Posterior vena cava (tissue), 2 donors: ENCODE results near the gene GOLGA6L9. TPM values are rescaled to one million over a fixed set of nuclear protein-coding genes. Genes with fewer than 3 reads are reported as not detected.
"Not testable (repeated sequence)": the region's sequence is repeated elsewhere in the genome, so short reads cannot be mapped to it uniquely, and the experiment has no call there.

ENCODE experiments used
- DNase-seq: peaks from one replicate; pipeline ENCODE4 v3.0.0-alpha.2; 2020; ENCODE audit warnings: low spot score
- intact Hi-C, 2 donors: fragments of 100-400 bp; cut with DNase I; formaldehyde crosslinking; loops; one replicate each; pipeline versions ENCODE4 v1.14.1 to v1.14.2; 2022 to 2023
- long read RNA-seq, 2 donors: library from polyadenylated mRNA; unstranded; transcript quantifications; one replicate each; pipeline ENCODE4 v2.0.0, GENCODE V29; 2020 to 2021
- total RNA-seq, 2 donors: library from RNA; stranded (reverse); fragmentation: NEBNext Ultra II Directional; extraction: Animal tissue kit (Norgen Biotek cat#: 25700); gene quantifications; one replicate each; pipeline ENCODE4 v1.2.1, GENCODE V29; 2021
- donor health status: DM: yes; HTN: yes; CAD: no.
- donor health status: DM: yes; HTN: yes; CAD: no.

Gene GOLGA6L9, protein sequence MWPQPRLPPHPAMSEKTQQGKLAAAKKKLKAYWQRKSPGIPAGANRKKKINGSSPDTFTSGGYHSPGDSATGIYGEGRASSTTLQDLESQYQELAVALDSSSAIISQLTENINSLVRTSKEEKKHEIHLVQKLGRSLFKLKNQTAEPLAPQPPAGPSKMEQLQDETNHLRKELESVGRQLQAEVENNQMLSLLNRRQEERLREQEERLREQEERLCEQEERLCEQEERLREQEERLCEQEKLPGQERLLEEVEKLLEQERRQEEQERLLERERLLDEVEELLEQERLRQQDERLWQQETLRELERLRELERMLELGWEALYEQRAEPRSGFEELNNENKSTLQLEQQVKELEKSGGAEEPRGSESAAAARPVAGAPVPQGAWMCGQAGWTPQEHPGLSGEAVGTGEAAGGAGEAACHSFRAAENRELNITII
- total RNA-seq: 1 to 10 TPM; 1.3 to 2.0 TPM
- long read RNA-seq, donor 1, partial matches to known transcripts: 1 of 1 reads
- long read RNA-seq, donor 1, other reads (novel, unspliced or antisense): 0 of 1 reads
- long read RNA-seq, donor 2, partial matches to known transcripts: 0 of 1 reads
- long read RNA-seq, donor 2, other reads (novel, unspliced or antisense): 1 of 1 reads

DNA sequence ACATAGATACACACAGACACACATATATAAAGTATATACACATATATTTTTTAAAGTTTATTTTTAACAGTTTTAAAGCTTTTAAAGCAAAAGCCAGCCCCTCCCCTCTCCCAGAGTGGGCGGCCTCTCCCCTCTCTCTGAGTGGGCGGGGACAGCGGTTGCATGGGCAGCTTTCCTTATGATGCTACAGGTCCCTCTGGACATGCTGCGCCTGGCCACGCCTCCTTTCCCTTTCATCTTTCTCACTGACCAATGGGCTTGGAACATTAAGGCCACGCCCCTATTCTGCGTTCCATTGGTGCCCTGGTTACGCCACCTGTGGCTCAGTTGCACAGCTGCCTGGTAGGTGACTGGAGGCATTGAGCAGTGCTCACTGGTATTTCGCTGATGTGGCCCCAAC is at the start of gene GOLGA6L9:
TSS of gene GOLGA6L9 (plus strand) at position 124 of the 400 bp plus-strand sequence. CDS start at position 388, 264 bp downstream.
- DNase-seq, intact Hi-C loops: not testable (repeated sequence)

DNA sequence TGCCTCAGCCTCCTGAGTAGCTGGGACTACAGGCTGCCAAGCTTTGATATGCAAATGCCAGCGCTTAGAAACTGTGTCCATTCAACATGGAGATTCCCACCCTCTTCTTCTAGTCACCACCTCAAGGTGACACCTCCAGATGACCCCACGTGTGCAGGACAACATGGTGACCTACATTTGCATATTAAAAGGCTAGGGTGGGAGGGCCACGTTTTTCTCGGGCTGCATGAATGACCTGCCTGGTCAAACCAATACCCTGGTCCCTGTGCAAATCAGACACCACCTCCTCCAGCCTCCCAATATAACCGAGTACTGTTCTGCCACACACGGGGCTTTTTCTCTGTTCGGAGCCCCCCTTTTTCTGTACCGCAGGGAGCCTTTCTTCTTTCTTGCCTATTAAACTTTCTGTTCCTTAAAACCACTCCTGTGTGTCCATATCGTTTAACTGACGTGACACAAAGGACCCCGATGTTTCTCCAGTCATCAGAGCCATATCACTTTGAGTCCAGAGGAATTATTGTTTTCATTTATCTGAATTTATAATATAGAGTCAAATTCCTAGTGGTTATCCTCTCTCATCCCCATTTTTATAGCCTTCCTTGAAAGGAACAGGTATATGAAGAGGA is 48.2 kb upstream of the GOLGA6L9 start:
- intact Hi-C loops, DNase-seq: not testable (repeated sequence)

DNA sequence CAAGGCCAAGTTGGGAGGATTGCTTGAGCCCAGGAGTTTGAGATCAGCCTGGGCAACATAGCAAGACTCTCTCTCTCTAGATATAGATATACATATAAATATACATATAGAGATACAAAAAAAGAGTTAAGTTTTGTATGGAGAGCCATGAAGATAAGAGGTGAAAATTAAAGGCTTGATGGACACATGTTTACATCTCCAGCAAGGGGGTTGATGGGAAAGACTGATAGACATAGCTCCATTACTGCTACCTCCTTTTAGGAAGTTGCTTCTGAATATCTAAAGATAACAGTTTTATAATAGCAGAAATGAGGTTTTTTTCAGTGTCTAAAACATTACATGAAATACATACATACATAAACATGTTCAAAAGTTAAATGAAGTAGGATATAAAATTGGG is 42.4 kb upstream of the GOLGA6L9 start:
- intact Hi-C loops: not testable (repeated sequence)

DNA sequence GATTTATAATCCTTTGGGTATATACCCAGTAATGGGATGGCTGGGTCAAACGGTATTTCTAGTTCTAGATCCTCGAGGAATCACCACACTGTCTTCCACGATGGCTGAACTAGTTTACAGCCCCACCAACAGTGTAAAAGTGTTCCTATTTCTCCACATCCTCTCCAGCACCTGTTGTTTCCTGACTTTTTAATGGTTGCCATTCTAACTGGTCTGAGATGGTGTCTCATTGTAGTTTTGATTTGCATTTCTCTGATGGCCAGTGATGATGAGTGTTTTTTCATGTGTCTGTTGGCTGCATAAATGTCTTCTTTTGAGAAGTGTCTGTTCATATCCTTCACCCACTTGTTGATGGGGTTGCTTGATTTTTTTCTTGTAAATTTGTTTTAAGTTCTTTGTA is 39.5 kb upstream of the GOLGA6L9 start:
- DNase-seq, intact Hi-C loops: not testable (repeated sequence)

More for the DNA sequence above, 42.4 kb upstream of the GOLGA6L9 start:
- not testable (repeated sequence) for DNase-seq

DNA sequence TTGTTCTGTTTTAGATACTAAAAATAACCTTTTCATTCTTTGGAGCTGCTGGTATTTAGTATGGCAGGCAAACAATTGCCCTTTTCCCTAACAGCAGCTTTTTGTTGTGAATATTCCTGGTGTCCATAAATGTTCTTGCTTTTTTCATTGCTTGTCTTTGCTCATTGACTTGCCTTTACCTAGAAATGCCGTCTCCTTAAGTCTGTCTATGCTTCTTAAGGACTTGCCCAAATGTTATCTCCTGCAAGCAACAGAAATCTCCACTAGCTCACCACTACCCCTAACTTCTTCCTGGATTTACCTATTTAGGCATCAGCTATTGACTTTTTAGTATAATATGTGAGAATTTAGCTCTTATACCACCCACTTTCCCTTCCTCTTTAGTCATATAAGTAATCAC is 37.5 kb upstream of the GOLGA6L9 start:
- intact Hi-C loops: not testable (repeated sequence)

DNA sequence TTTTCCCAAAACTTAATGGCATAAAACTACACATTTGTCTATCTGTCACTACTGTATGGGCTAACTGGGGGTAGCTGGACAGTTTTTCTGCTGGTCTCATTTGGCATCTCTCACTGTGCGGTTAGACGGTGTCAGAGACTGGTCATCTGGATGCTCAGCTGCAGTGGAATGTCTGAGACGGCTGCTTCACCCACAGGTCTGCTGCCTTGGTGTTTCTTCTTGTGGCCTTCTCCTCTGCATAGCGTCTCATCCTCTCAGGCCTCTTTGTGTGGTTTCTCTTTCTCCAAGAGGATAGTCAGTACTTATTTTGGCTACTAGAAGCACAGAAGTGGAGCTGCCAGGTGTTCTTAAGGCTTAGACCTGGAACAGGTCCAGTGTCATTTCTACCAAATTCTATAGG is 35.9 kb upstream of the GOLGA6L9 start:
- DNase-seq: no peak
- intact Hi-C loops: no loop called here

More for the DNA sequence above, 37.5 kb upstream of the GOLGA6L9 start:
- not testable (repeated sequence) for DNase-seq

DNA sequence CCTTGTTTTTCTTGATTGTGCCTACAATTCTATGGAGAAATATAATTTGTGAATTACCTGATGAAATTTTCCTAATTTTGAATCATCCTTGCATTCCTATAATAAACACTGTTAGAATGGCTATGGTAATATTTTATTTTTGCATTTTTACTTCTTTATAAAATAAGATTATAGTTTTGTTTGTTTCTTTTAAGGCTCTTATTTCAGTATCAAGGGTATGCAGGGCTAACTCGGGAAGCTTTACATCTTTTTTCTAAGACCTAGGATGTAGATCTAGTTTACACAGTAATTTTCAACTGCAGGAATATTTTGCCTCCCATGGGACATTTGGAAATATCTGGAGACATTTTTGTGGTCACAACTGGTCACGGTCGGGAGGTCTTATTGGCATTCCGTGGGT is 33.8 kb upstream of the GOLGA6L9 start:
- intact Hi-C loops, DNase-seq: not testable (repeated sequence)

DNA sequence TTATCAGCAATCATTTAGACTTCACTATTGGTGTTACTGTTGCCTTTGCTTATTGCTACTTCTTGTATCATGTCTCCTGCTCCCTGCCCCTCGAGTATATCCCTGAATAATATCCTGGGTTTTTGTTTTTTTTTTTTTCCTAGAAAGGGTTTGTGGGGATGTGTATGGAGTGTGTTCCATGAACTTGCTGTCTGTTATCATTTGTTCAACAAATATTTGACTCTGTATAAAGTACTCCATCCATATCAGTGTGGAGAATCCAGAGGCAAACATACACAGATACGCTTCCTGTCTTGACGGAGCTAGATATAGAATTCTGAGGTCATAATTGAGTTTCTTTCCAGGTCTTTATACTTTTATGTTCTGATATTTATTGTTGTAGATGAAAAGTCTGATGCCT is 31.8 kb upstream of the GOLGA6L9 start:
- no peak for DNase-seq
- intact Hi-C loops: no loop called here

DNA sequence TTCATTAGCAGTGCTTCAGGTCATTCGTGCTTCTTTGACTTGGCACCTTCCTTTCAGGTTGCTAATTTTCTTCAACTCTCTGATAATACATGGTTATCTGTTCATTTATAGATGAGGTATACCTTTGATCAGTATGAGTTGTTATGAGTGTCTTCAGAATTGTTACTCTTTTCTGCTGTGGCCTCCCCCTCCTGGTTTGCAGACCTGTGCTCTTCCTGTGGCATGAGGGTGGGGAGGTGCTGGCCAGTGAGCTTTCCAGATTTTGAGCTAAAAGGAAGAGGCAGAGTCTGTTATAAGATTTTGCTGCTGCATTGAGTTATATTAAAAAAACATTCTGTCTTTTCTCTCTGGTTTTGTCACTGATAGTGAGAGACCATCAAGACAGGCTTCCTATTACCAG is 30.8 kb upstream of the GOLGA6L9 start:
- DNase-seq: no peak
- intact Hi-C loops: no loop called here

DNA sequence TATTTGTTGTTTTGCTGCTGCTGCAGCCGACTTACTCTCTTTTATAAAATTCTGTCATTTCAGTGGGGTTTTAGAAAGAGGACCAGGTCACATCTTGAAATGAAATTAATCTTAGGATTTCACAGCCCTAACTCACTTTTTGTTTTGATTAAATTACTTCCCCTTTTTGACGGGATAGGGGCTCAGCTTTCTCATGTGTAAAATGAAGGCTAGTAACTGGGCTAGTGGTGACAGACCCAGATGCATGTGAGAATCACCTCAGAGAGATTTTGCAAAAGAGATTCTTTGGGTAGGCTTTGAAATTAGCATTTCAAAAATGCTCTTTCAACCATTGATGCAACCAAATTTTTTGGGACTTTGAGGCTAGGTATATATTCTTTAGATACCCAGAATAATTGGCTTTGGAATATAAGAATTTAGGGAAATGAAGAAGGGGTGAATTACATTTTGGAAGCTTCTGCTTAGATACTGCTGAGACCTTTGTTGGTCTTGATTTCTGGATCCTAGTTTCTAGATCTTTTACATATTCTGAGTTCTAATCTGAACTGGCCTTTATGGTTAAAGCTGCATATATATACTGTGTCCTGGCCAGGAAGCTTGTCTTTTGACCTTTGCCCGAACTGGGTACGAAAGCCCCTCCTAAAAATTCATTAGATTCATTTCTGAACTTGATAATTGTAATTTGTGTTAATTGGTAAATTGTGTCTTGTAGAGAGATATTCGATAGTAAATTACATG is 30.1 kb upstream of the GOLGA6L9 start:
- DNase-seq: not testable (repeated sequence)

DNA sequence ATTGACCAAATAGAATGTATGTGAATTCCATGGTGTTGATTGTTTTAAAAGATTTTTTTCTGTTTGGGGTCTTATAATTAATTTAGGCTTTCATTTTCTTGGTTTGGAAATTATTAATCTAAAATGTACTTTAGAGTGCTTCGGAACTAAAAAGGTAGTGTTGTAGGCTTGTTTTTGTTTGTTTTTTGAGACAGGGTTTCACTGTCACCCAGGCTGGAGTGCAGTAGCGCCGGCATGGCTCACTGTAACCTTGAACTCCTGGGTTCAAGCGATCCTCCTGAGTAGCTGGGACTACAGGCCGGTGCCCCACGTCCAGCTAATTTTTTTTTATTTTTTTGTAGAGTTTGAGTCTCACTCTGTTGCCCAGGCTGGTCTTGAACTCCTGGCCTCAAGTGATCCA is 27.7 kb upstream of the GOLGA6L9 start:
- DNase-seq, intact Hi-C loops: not testable (repeated sequence)

More for the DNA sequence above, 30.1 kb upstream of the GOLGA6L9 start:
- intact Hi-C loops: not testable (repeated sequence)

DNA sequence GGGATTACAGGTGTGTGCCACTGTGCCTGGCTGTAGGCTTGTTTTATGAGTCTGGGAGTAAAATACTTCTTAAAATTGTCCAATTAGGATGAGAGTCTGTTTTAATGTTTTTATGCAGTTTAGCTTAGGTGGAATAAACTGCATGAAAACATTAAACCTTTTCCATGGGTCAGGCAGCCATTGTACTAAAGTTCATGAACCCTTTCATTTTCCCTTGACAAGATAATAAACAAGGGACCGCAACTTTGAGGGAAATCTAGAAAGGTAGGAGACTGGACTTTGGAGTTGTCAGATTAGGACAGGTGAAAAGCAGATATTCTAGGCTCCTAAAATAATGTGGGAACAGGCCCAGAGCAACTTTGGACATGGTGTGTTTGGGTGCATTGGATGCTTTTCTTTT is 27.3 kb upstream of the GOLGA6L9 start:
- intact Hi-C loops, DNase-seq: not testable (repeated sequence)

DNA sequence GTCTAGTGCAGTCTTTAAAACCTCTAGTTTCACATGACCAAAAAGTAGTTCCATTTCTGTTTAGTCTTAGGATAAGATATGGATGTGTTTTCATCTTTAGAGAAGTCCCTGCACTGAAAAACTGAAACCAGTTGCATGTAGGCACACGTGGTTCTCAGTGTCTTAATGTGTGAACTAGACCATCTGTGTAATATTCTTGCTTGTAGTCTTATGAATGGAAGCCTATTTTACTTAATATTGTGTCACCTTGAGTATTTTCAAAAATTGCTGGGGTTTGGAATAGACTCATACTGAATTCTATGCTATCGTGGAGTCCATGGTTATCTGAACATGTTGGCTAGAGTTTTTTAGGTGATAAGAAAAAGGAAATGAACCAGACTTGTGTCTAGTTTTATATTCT is 23.4 kb upstream of the GOLGA6L9 start:
- intact Hi-C loops, DNase-seq: not testable (repeated sequence)

DNA sequence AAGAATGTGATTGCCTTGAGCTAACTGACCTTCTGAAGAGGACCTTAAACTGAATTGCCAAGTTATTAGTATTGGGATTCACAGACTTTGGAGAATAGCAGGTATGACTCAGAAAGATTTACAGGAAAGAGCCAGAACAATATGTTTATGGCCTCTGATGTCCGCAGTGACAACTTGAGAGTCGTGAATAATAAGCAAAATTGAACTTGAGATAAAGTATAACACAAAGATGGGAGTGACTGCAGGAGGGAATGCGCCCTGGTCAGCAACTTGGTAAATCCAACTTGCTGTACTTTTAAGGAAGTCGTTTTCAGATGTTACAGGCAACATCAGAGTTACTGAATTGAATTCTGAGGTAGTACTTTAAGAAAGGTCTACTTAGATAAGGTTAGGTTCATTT is 19.3 kb upstream of the GOLGA6L9 start:
- DNase-seq, intact Hi-C loops: not testable (repeated sequence)

DNA sequence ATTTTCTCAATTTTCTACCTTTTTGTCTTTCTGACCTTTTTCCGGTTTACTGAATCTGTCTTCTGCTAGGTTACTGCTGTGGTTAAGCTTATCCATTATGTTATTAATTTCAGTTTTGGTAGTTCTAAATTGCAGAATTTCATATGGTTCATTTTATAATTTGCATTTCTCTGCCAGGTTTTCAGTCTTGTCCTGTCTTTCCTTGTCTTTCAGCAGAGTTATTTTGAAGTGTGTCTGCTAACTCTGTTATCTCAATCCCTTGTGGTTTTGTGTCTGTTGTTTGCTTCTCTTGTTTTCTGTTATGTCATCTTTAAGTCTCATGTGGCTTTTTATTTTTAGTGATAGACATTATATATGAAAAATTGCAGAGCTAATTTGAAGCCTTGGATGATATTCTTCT is 18.0 kb upstream of the GOLGA6L9 start:
- intact Hi-C loops, DNase-seq: not testable (repeated sequence)

DNA sequence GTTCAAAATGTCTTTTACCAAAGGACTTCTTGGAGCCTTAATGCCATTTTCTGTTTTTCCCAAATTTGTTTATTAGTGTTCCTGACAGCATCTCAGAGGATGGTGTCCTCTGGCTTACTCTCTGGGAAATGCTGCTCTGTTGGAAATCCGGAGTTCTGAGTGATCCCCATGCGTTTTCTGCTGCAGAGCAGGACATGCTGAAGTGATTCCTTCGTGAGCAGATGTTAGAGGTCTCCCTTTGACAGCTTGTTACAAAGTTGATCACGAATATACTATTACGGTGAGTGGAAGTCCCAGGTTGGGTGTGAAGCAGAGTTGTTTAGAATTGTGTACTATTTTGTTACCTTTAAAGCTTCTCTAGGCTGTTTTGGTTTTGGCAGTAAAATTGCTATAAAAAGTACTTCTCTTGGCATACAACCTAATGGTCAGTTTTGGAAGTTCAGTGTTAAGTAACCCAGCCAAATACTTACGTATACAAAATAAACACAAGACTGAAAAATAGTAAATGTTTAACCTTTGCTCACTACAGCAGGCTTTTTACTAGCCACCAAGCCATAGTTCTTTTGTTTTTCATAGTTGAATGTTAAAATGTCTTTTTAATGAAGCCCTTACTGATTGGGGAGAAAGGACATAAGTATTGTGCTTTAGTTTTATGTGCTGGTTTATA is 15.0 kb upstream of the GOLGA6L9 start:
- DNase-seq, intact Hi-C loops: not testable (repeated sequence)

DNA sequence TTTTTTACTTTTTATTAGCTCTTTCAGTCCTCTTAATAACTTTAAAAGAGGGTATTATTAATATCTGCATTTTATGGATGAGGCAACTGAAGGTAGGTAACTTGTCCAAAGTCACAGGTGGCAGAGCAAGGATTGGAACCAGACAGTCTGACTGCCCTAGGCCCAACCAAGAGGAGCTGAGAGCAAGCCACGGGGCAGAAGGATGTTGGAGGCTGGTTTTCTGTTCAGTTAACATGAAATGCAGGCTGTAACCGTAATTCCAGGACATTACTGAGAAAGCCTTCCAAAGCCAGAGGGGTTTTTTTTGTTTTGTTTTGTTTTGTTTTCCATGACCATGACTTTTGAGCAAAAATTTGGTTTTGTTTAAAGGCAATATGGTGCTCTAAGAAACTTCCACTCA is 9.1 kb upstream of the GOLGA6L9 start:
- intact Hi-C loops, DNase-seq: not testable (repeated sequence)

DNA sequence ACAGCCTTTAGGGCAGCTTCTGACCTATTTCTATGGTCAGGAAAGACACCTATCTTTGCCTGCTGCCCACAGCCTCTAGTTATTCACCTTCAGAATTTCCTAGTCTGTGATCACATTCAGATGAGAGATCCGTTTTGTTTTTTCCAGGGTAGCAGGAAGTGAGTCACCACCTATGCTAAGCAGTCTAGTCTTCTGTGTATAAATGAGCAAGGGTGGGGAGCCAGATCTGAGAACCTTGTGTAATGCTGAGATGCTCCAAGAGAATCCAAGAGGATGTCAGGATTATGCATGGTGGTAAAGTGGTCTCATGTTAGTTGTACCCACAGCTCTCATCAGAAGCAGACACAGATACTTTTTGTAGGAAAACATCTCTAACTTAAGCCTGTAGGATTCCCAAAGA is 8.7 kb upstream of the GOLGA6L9 start:
- intact Hi-C loops, DNase-seq: not testable (repeated sequence)

DNA sequence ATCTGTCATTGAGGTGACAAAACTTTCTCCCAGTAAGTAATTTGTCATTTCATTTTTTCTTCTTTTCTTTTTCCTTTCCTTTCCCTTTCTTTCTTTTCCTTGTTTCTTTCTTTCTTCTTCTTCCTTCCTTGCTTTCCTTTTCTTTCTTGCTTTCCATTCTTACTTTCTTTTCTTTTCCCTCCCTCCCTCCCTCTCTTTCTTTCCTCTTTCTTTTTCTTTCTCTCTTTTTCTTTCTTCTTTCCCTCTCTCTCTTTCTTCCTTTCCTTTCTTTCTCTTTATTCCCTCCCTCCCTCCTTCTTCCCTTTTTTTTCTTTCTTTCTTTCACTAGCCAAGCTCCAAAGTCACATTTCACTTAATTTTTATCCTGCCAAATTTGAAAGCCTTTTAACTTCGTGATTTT is 2.5 kb upstream of the GOLGA6L9 start:
- intact Hi-C loops, DNase-seq: not testable (repeated sequence)
